Stimulated activated CD8-positive, alpha-beta memory T cell treated with anti-CD3 and anti-CD28 coated beads, Interleukin-15, amount 100 ng/mL, for 48 hours (primary cell): ENCODE data around the gene AXIN2.

Experiments used
- DNase-seq, 2 donors: peaks; one replicate each; pipeline ENCODE4 v3.0.0-alpha.2; 2020; ENCODE audit warnings: low read depth in 2 of 2

The AXIN2 gene

GRCh38 chr17:65556014-65556909, 5.2 kb downstream of the AXIN2 start:
- peak; percentile 73 to 74 for DNase-seq

- no peak for DNase-seq
Observed at GRCh38 chr17:65554553-65555223, 6.8 kb downstream of the AXIN2 start.

- DNase-seq = no peak
Observed at GRCh38 chr17:65553646-65554552, 7.5 kb downstream of the AXIN2 start.

GRCh38 chr17:65553009-65553645, 8.3 kb downstream of the AXIN2 start:
- DNase-seq = no peak

- DNase-seq = no peak
Observed at GRCh38 chr17:65552214-65552613, 9.2 kb downstream of the AXIN2 start.

- DNase-seq = no peak
Observed at GRCh38 chr17:65551267-65552040, 10.0 kb downstream of the AXIN2 start.

GRCh38 chr17:65550758-65551157, 10.7 kb downstream of the AXIN2 start:
- no peak for DNase-seq

GRCh38 chr17:65550075-65550662, 11.3 kb downstream of the AXIN2 start:
- DNase-seq = no peak

- no peak for DNase-seq
Observed at GRCh38 chr17:65548269-65548969, 13.0 kb downstream of the AXIN2 start.

GRCh38 chr17:65547253-65547670, 14.2 kb downstream of the AXIN2 start:
- DNase-seq = no peak

GRCh38 chr17:65546579-65546978, 14.9 kb downstream of the AXIN2 start:
- no peak for DNase-seq

GRCh38 chr17:65545705-65546523, 15.5 kb downstream of the AXIN2 start:
- no peak for DNase-seq

- no peak for DNase-seq
Observed at GRCh38 chr17:65544672-65545071, 16.8 kb downstream of the AXIN2 start.

GRCh38 chr17:65542610-65543009, 18.8 kb downstream of the AXIN2 start:
- no peak for DNase-seq

GRCh38 chr17:65542067-65542466, 19.4 kb downstream of the AXIN2 start:
- DNase-seq = no peak

- DNase-seq = no peak
Observed at GRCh38 chr17:65541453-65541852, 20.0 kb downstream of the AXIN2 start.

- no peak for DNase-seq
Observed at GRCh38 chr17:65539630-65540266, 21.7 kb downstream of the AXIN2 start.
